ENCODE data around the gene SHISA4. TPM values are rescaled to one million over a fixed set of nuclear protein-coding genes. Genes with fewer than 3 reads are reported as not detected.
"Not testable (repeated sequence)": the region's sequence is repeated elsewhere in the genome, so short reads cannot be mapped to it uniquely, and the experiment has no call there.

The SHISA4 gene, protein sequence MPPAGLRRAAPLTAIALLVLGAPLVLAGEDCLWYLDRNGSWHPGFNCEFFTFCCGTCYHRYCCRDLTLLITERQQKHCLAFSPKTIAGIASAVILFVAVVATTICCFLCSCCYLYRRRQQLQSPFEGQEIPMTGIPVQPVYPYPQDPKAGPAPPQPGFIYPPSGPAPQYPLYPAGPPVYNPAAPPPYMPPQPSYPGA
- total RNA-seq = 40.5 TPM

DNA sequence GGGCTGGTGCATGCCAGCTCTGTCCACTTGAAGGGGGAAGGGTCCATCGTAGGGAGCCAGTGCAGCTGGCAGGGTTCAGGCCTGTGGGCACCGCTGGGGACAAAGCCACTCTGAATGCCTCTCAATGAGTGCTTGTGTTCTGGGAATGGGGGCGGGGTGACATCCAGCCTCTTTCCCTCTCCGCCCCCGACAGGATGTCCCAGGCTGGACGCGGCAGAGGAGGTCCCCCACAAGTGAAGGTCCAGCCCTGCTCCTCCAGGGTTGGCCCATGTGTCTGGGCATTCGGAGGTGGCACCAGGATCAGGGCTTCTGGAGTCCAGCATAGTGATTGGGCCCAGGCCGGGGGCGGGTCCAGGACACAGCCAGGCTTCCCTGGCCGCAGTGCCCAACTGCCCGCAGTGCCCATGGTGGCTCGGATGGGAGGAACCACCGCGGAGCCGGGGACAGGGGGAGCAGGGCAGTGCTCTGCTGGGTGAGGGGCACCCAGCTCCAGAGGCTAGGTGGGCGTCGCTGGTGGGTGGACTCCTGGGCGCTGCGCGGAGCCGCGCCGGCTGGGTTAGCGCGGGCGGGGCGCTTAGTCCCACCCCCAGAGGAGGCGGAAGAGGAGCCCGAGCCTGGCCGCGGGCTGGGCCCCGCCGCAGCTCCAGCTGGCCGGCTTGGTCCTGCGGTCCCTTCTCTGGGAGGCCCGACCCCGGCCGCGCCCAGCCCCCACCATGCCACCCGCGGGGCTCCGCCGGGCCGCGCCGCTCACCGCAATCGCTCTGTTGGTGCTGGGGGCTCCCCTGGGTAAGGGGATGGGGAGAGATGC lies at the start of gene SHISA4:
TSS of gene SHISA4 (plus strand) at position 617 of the 808 bp plus-strand sequence. CDS start at position 714, 97 bp downstream.
- DNase-seq = peak; percentile 85

DNA sequence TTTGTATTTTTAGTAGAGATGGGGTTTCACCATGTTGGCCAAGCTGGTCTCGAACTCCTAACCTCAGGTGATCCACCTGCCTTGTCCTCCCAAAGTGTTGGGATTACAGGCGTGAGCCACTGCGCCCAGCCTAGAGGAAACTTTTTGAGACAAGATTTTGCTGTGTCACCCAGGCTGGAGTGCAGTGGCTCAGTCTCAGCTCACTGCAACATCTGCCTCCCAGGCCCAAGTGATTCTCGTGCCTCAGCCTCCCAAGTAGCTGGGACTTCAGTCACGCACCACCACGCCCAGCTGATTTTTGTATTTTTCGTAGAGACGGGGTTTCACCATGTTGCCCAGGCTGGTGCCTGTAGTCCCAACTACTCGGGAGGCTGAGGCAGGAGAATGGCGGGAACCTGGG lies 49.6 kb upstream of the SHISA4 start:
- DNase-seq = not testable (repeated sequence)

DNA sequence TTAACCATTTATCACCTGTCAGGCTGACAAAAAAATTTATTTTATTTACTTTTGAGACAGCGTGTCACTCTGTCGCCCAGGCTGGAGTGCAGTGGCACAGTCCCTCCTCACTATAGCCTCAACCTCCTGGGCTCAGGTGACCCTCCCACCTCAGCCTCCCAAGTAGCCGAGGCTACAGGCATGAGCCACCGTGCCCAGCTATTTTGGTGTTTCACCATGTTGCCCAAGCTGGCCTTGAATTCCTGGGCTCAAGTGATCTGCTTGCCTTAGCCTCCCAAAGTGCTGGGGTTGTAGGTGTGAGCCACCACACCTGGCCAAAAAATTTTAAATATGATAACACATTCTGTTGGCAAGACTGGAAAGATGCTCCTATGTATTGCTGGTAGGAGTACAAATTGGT lies 48.6 kb upstream of the SHISA4 start:
- DNase-seq = no peak

GRCh38 chr1:201840490-201840889 lies 48.2 kb upstream of the SHISA4 start:
- DNase-seq = no peak

DNA sequence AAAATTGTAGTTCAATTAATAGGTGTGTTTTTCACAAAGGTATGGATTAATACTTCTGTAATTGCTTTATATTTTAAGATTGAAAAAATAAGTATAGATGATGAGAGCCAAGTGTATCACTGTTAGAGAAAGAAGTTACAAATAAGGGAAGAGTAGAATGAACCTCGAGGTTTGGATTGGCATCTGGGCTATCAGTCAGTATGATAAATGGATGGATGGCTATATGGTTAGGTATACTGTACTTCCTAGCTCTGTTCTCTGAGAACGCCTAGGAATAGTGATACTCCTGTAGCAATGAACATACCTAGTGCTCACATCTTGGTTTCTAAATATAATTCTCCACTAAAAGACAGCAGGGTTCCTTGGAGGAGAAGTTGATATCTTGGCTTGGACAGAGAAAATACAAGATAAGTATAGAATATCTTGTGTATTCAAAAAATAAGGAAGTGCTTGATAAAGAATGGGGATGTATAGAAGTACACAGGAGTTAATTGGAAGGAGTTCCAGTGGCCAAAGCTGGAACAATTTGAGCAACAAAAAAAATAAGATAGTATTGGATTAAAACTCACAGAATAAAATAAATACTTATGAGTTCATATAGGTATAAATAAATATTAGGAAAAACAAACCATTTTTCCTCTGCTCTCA lies 47.3 kb upstream of the SHISA4 start:
- no peak for DNase-seq

DNA sequence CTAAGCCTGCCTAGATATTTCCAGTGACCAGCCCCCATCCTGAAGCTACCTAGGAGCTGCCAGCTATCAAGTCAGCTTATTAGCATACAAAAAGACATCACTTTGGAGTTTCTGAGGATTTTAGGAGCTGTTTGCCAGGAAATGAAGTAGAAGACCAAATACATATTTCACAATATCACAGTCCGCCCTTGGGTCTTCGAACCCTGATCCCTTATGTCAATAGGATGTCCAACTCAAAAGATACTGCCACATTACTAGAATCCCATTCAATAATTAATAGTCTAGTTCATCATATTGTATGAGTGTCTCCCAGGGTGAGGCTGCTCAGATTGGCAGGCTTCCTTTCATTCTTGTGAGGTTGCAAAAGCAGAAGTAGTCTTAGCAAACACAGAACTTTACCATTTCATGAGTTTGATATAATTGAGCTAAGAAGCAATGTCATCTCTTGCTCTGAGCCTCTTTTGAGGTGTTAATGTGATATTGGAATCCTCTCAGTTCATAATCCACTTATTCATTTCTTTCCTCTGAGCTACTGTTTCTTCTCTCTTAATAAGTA lies 46.1 kb upstream of the SHISA4 start:
- DNase-seq = no peak

GRCh38 chr1:201845331-201846083 lies 43.2 kb upstream of the SHISA4 start:
- DNase-seq = no peak

GRCh38 chr1:201847150-201847549 lies 41.5 kb upstream of the SHISA4 start:
- no peak for DNase-seq

GRCh38 chr1:201848230-201848629 lies 40.5 kb upstream of the SHISA4 start:
- no peak for DNase-seq

DNA sequence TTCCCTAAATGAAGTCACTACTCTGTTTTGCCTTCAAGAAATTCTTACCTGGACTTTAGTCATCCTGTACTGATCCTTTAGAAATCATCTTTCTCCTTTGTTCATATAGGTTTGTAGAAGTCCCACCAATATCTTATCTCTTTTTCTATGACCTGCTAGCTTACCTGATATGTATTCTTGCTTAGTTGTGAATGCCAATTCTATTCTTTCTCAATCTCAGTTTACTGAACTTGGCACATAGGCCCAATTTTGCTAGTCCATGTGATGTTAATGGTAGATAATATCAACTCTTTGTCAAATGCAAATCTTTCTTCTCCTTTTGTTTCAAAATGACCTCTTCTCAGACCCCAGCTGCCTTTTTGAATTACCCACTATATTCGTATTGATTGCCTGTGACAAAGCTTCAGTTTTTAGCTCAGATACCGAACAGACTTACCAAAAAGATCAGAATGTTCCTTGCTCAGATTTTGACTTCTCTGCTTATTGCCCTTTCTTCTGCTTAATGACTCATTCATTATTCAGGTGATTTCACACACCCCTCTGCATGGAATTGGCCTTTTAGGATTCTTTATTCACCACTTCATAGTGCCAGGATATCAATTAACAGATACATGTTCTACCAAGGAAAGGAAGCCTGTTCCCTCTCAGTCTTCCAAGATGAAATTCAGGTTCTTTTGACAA lies 39.2 kb upstream of the SHISA4 start:
- no peak for DNase-seq

DNA sequence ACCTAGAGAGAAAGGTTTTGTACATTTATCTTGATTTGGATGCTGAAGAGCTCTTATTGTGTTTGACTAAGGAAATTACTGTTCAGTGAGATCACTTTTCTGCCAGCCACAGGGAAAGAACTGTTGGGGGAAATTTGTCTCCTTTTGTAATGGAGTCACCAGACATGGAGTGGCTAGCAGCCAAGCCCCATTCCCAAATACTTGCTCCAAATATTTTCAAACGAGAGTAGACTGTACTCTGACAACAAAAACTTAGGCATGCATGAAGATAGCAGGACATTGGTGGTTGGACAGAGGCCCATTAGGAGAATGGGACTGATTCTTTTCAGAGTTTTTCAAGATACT lies 38.7 kb upstream of the SHISA4 start:
- DNase-seq = no peak

- no peak for DNase-seq
These were observed 36.7 kb upstream of the SHISA4 start for GRCh38 chr1:201851949-201852348.

DNA sequence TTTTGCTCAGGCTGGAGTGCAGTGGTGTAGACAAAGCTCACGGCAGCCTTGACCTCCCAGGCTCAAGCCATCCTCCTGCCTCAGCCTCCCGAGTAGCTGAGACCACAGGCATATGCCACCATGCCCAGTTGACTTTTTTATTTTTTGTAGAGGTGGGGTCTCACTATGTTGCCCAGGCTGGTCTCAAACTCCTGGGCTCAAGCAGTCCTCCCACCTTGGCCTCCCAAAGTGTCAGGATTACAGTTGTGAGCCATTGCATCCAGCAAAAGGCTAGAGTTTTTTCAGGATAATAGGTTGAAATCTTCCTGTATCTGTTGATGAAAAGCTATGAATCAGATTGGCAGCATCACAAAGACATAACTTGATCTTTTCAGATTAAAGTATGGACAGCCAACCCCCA lies 32.0 kb upstream of the SHISA4 start:
- DNase-seq = not testable (repeated sequence)

GRCh38 chr1:201859424-201859823 lies 29.3 kb upstream of the SHISA4 start:
- no peak for DNase-seq

DNA sequence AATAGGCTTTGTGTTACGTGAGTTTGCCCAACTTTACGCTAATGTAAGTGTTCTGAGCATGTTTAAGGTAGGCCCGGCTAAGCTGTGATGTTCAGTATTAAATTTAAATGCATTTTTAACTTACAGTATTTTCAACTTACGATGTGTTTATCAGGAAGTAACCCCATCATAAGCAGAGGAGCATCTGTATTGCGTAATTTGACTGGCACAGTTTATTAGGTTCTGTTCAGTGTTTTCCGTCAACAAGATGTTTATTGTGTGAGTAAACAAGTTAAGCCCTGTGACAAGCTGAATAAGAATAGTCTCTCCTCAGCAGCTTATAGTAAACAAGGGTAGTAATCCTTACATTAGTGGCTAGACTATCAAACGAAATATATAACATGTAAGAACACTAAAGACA lies 27.2 kb upstream of the SHISA4 start:
- DNase-seq = no peak

GRCh38 chr1:201870397-201870796 lies 18.3 kb upstream of the SHISA4 start:
- DNase-seq = no peak

DNA sequence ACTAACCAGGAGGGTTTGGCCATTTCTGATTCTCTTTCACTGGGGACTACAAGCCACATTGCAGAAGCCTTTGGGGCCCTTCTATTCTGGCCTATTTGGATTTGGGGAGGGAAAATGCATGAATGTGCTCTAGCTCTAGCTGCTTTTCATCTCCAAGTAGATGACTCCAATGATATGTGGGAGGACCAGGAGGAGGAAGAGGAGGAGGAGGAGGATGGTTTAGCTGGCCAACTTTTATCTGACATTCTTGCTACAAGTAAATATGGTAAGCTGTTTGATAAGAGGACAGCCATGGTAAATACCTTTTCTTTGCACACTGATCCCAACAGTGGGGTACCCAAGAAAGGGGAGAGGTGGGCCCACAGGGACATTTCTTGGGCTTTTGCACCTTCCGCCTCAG lies 14.0 kb upstream of the SHISA4 start:
- DNase-seq = no peak

GRCh38 chr1:201876148-201876818 lies 12.4 kb upstream of the SHISA4 start:
- DNase-seq = no peak

GRCh38 chr1:201877877-201878401 lies 10.8 kb upstream of the SHISA4 start:
- DNase-seq = peak; percentile 62

GRCh38 chr1:201880928-201881571 lies 7.6 kb upstream of the SHISA4 start:
- DNase-seq = no peak
